ENCODE measurements around the gene STUB1.

DNA sequence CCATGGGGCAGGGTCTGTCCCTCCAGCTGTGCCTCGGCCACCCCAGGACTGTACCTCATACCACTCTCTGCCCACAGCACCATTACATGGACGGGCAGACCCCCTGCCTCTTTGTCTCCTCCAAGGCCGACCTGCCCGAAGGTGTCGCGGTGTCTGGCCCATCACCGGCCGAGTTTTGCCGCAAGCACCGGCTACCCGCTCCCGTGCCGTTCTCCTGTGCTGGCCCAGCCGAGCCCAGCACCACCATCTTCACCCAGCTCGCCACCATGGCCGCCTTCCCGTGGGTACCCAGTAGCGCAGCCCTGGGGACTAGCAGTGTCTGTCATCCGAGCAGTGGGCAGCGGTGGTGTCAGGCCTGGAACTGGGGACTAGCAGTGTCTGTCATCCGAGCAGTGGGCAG, 7.4 kb upstream of the STUB1 start:
- TF ChIP-seq POLR2A (IDR thresholded peaks at IDR 0.05): no peak
- TF ChIP-seq, protein P1, sequence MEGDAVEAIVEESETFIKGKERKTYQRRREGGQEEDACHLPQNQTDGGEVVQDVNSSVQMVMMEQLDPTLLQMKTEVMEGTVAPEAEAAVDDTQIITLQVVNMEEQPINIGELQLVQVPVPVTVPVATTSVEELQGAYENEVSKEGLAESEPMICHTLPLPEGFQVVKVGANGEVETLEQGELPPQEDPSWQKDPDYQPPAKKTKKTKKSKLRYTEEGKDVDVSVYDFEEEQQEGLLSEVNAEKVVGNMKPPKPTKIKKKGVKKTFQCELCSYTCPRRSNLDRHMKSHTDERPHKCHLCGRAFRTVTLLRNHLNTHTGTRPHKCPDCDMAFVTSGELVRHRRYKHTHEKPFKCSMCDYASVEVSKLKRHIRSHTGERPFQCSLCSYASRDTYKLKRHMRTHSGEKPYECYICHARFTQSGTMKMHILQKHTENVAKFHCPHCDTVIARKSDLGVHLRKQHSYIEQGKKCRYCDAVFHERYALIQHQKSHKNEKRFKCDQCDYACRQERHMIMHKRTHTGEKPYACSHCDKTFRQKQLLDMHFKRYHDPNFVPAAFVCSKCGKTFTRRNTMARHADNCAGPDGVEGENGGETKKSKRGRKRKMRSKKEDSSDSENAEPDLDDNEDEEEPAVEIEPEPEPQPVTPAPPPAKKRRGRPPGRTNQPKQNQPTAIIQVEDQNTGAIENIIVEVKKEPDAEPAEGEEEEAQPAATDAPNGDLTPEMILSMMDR (IDR thresholded peaks at IDR 0.05): no peak

All from tibial nerve (tissue), 3 donors.